T47D (cell line): ENCODE measurements around the gene NCOA5.

Source experiments
- DNase-seq, 2 experiments: peaks; one replicate each; pipeline versions ENCODE4 v3.0.0 to v3.0.0-alpha.2; 2011 to 2012; ENCODE audit warnings: low read depth in 1 of 2, low spot score in 1 of 2
- JUND ChIP-seq: IDR thresholded peaks from 2 replicates; pipeline ENCODE4 v1.6.1; 2012; ENCODE audit warnings: low read depth
- in situ Hi-C: cut with HindIII; loops from 2 replicates; pipeline ENCODE4 v1.10.0; 2016; ENCODE audit warnings: low sequenced_read_pairs, low pct_unique_long_range_greater_than_20kb

Gene NCOA5

GRCh38 chr20:46089417-46090388 is at the start of gene NCOA5:
NCOA5 (minus strand) TSS chr20:46089962; CDS start chr20:46079424, 10,538 bp downstream.
- DNase-seq = peak; percentile 98 to 99
- in situ Hi-C loops = no loop called here
- TF ChIP-seq JUND = no peak

GRCh38 chr20:46139266-46139889 is 49.6 kb upstream of the NCOA5 start:
- DNase-seq = no peak
- no peak for TF ChIP-seq JUND

GRCh38 chr20:46137816-46138215 is 48.1 kb upstream of the NCOA5 start:
- TF ChIP-seq JUND = no peak
- in situ Hi-C loops = loop anchor here (25.0 kb wide), 1 partner anchor 299 kb away; no protein-coding TSS in a partner anchor
- DNase-seq = no peak

More at GRCh38 chr20:46139266-46139889, 49.6 kb upstream of the NCOA5 start:
- in situ Hi-C loops = loop anchor here (25.0 kb wide), 1 partner anchor 298 kb away; no protein-coding TSS in a partner anchor

- no peak for DNase-seq
- no peak for TF ChIP-seq JUND
- in situ Hi-C loops = loop anchor here (25.0 kb wide), 1 partner anchor 301 kb away; no protein-coding TSS in a partner anchor
Measured at GRCh38 chr20:46135856-46136633, 46.3 kb upstream of the NCOA5 start.

- DNase-seq = no peak
- TF ChIP-seq JUND = no peak
- in situ Hi-C loops = loop anchor here (25.0 kb wide), 1 partner anchor 303 kb away; no protein-coding TSS in a partner anchor
Measured at GRCh38 chr20:46134716-46135115, 45.0 kb upstream of the NCOA5 start.

- DNase-seq = no peak
- no peak for TF ChIP-seq JUND
- in situ Hi-C loops = loop anchor here (25.0 kb wide), 1 partner anchor 303 kb away; no protein-coding TSS in a partner anchor
Measured at GRCh38 chr20:46133886-46134654, 44.3 kb upstream of the NCOA5 start.

GRCh38 chr20:46132705-46133120 is 43.0 kb upstream of the NCOA5 start:
- DNase-seq = peak; percentile 61 to 71
- TF ChIP-seq JUND = no peak
- in situ Hi-C loops = loop anchor here (25.0 kb wide), 1 partner anchor 305 kb away; no protein-coding TSS in a partner anchor

- no peak for DNase-seq
- in situ Hi-C loops = loop anchor here (25.0 kb wide), 1 partner anchor 306 kb away; no protein-coding TSS in a partner anchor
- TF ChIP-seq JUND = no peak
Measured at GRCh38 chr20:46131396-46131795, 41.6 kb upstream of the NCOA5 start.

GRCh38 chr20:46130534-46130933 is 40.8 kb upstream of the NCOA5 start:
- in situ Hi-C loops = loop anchor here (25.0 kb wide), 1 partner anchor 307 kb away; no protein-coding TSS in a partner anchor
- DNase-seq = no peak
- TF ChIP-seq JUND = no peak

GRCh38 chr20:46129955-46130481 is 40.3 kb upstream of the NCOA5 start:
- TF ChIP-seq JUND = no peak
- no peak for DNase-seq
- in situ Hi-C loops = loop anchor here (25.0 kb wide), 1 partner anchor 307 kb away; no protein-coding TSS in a partner anchor
